Heart left ventricle (tissue), 16 donors: ENCODE data around the gene KIF17. TPM values are rescaled to one million over a fixed set of nuclear protein-coding genes. Genes with fewer than 3 reads are reported as not detected.

Experiments used
- ATAC-seq, 4 donors: fragments of 200-7000 bp; cut with Tn5 transposase; one replicate each; pipeline ENCODE4 v1.9.1; 2020 to 2022; ENCODE audit warnings: moderate library complexity in 4 of 4, mild to moderate bottlenecking in 3 of 4, moderate number of reproducible peaks in 1 of 4
- DNase-seq, 5 donors: peaks; one replicate each; pipeline ENCODE4 v3.0.0-alpha.2; 2020
- H3K27ac ChIP-seq, 12 donors: fragments of 200-600 bp; sonication (generic) in 4 of 12; one replicate each; pipeline versions ENCODE4 v1.5.0 to v1.8.0; 2016 to 2022; ENCODE audit warnings: mild to moderate bottlenecking in 2 of 12
- H3K27me3 ChIP-seq, 9 donors: fragments of 200-600 bp; sonication (generic) in 2 of 9; one replicate each; pipeline versions ENCODE4 v1.5.1 to v1.8.0; 2016 to 2022; ENCODE audit warnings: mild to moderate bottlenecking in 3 of 9
- H3K36me3 ChIP-seq, 9 donors: fragments of 200-600 bp; sonication (generic) in 2 of 9; one replicate each; pipeline versions ENCODE4 v1.5.0 to v1.8.0; 2018 to 2022; ENCODE audit warnings: mild to moderate bottlenecking in 2 of 9
- H3K4me1 ChIP-seq, 12 donors: fragments of 200-600 bp; sonication (generic) in 4 of 12; one replicate each; pipeline versions ENCODE4 v1.5.0 to v1.8.0; 2016 to 2022; ENCODE audit warnings: mild to moderate bottlenecking in 3 of 12
- H3K4me3 ChIP-seq, 12 donors: fragments of 200-600 bp; sonication (generic) in 4 of 12; one replicate each; pipeline versions ENCODE4 v1.5.0 to v1.8.0; 2017 to 2022; ENCODE audit warnings: mild to moderate bottlenecking in 9 of 12, moderate library complexity in 4 of 12
- H3K9me3 ChIP-seq, 12 donors: fragments of 200-600 bp; sonication (generic) in 4 of 12; one replicate each; pipeline versions ENCODE4 v1.5.0 to v1.8.0; 2016 to 2022; ENCODE audit warnings: mild to moderate bottlenecking in 1 of 12
- CTCF ChIP-seq, 12 donors: fragments of 200-600 bp; sonication (generic) in 4 of 12; IDR thresholded peaks; one replicate each; pipeline versions ENCODE4 v1.5.0 to v1.8.0; 2018 to 2022; ENCODE audit warnings: antibody characterized with exemption in 12 of 12, mild to moderate bottlenecking in 5 of 12
- POLR2A ChIP-seq, 2 donors: fragments of 450-650 bp; IDR thresholded peaks; one replicate each; pipeline ENCODE4 v1.6.1; 2017; ENCODE audit warnings: antibody characterized with exemption in 2 of 2, mild to moderate bottlenecking in 2 of 2, moderate library complexity in 2 of 2
- WGBS, 4 donors: extraction: QIAGEN DNeasy Blood & Tissue Kit in 2 of 4; methylation state at CpG; one replicate each; pipeline versions ENCODE4 v1.1.5 to v1.1.7; 2013 to 2018; 5-methylcytosine and 5-hydroxymethylcytosine counted together
- intact Hi-C, 10 donors: fragments of 100-400 bp; cut with DNase I; formaldehyde crosslinking; loops; one replicate each; pipeline versions ENCODE4 v1.11.1 to v1.14.2; 2022
- polyA plus RNA-seq, 2 donors: library from polyadenylated mRNA; stranded (reverse); fragments of 200-250 nt; gene quantifications; one replicate each; pipeline ENCODE4 v1.2.3, GENCODE V29; 2013
- total RNA-seq, 9 donors: library from RNA; depleted of rRNA in 2 of 9; stranded (reverse); fragments of >200 nt in 2 of 9; fragmentation: NEBNext Ultra II Directional in 3 of 9; extraction: Animal tissue kit (Norgen Biotek cat#: 25700) in 3 of 9; gene quantifications; one replicate each; pipeline versions ENCODE4 v1.1.0 to v1.2.4, GENCODE V29; 2016 to 2023
- donor health status: ischemic (EF 13 %, LVEDD 7.1; RV severe dilation, severe dysfunction).
- donor health status: healthy with polysubstance abuse.
- donor health status: DM: no; HTN: yes; CAD: no.
- donor health status: DM: no; HTN: no; CAD: no.
- donor health status: ischemic (EF 25% LVEDD 6.9; RV normal size, moderate dysfunction).
- donor health status: ischemic (EF 25% LVEDD 5.7; RV mildly dilated, moderate dysfunction).
- donor health status: healthy.
- donor health status: DM: yes; HTN: yes; CAD: no.
- donor health status: ischemic (EF 35%, LVEDD 5.7; RV mildly dilated, moderate dysfunction).
- donor health status: nonischemic (EF 11% LVEDD 7.7; RV severe dilation, severe dysfunction).
- donor health status: DM: yes; HTN: yes; CAD: no.
- donor health status: PGD.
- donor health status: ischemic (EF 29% LVEDD 5.4; RV normal size, mild dysfunction).
- donor health status: nonischemic (EF 23%, LVEDD 6.1; RV moderate dilation, normal function).

The KIF17 gene
- total and polyA plus RNA-seq, 11 donors: 1.6 to 9.3 (median 3.4) TPM

- no peak for TF ChIP-seq POLR2A (IDR thresholded peaks at IDR 0.05)
- TF ChIP-seq CTCF (IDR thresholded peaks at IDR 0.05): peak in 1 of 12 donors; percentile 7
- H3K27me3 ChIP-seq: peaks cover 4 to 45% (median 26%) of the 10 kb centered on the region in 9 donors
- H3K4me3 ChIP-seq: no peak overlapping the region
- DNase-seq (no peak), ATAC-seq (no peak)
- WGBS, 4 donors: 42 to 47% (median 45%) methylated on average over 10 to 13 of the region's 13 CpGs
- H3K9me3 ChIP-seq: no peaks in the 10 kb centered on the region
- intact Hi-C loops: loop anchor here in 1 of 10 donors (10.0 kb wide), 1 partner anchor 213 kb away; no protein-coding TSS in a partner anchor
- H3K36me3 ChIP-seq: no peaks in the 10 kb centered on the region
- H3K27ac ChIP-seq: no peak overlapping the region
- H3K4me1 ChIP-seq: peaks cover 0 to 24% (median 10%) of the 10 kb centered on the region in 12 donors
Measured at GRCh38 chr1:20727746-20728316, 10.0 kb upstream of the KIF17 start.

GRCh38 chr1:20726932-20727745, 9.3 kb upstream of the KIF17 start:
- no peak for TF ChIP-seq CTCF (IDR thresholded peaks at IDR 0.05)
- TF ChIP-seq POLR2A (IDR thresholded peaks at IDR 0.05): no peak
- 89 to 97% (median 91%) methylated on average over 11 to 17 of the region's 17 CpGs for WGBS, 4 donors
- H3K4me3 ChIP-seq: no peak overlapping the region
- H3K4me1 ChIP-seq: peaks cover 0 to 17% (median 3%) of the 10 kb centered on the region in 12 donors
- DNase-seq (no peak), ATAC-seq (no peak)
- no peaks in the 10 kb centered on the region for H3K9me3 ChIP-seq
- H3K36me3 ChIP-seq: no peaks in the 10 kb centered on the region
- H3K27ac ChIP-seq: no peak overlapping the region
- H3K27me3 ChIP-seq: peaks cover 4 to 42% (median 20%) of the 10 kb centered on the region in 9 donors
- intact Hi-C loops: loop anchor here in 1 of 10 donors (10.0 kb wide), 1 partner anchor 212 kb away; no protein-coding TSS in a partner anchor

GRCh38 chr1:20726118-20726911, 8.5 kb upstream of the KIF17 start:
- Histone ChIP-seq H3K27ac (no peak overlapping the region), H3K4me1 (peaks cover 0 to 9% (median 0%) of the 10 kb centered on the region in 12 donors), H3K9me3 (no peaks in the 10 kb centered on the region), H3K27me3 (peaks cover 0 to 34% (median 15%) of the 10 kb centered on the region in 9 donors), H3K36me3 (no peaks in the 10 kb centered on the region), H3K4me3 (no peak overlapping the region)
- 85 to 91% (median 89%) methylated on average over 5 to 25 of the region's 25 CpGs for WGBS, 4 donors
- intact Hi-C loops: loop anchor here in 1 of 10 donors (10.0 kb wide), 1 partner anchor 212 kb away; no protein-coding TSS in a partner anchor
- DNase-seq (no peak), ATAC-seq (no peak)
- TF ChIP-seq CTCF (IDR thresholded peaks at IDR 0.05) (no peak), POLR2A (IDR thresholded peaks at IDR 0.05) (no peak)
